Tibial artery (tissue), 4 donors: ENCODE data around the gene MMD2.

Experiments
- DNase-seq, 2 donors: peaks; one replicate each; pipeline ENCODE4 v3.0.0-alpha.2; 2019
- H3K27ac ChIP-seq, 2 donors: fragments of 200-600 bp; sonication (generic) in 1 of 2; 1 replicate in 1 of 2; 2 replicates in 1 of 2; pipeline ENCODE4 v1.5.1; 2018 to 2019; ENCODE audit warnings: mild to moderate bottlenecking in 1 of 2
- H3K27me3 ChIP-seq, 2 donors: fragments of 200-600 bp; sonication (generic) in 1 of 2; one replicate each; pipeline versions ENCODE4 v1.5.1 to v1.6.0; 2016 to 2019
- H3K36me3 ChIP-seq, 3 donors: fragments of 200-600 bp; sonication (generic) in 2 of 3; one replicate each; pipeline ENCODE4 v1.5.1; 2016 to 2019; ENCODE audit warnings: mild to moderate bottlenecking in 2 of 3
- H3K4me1 ChIP-seq, 4 donors: fragments of 200-600 bp; sonication (generic) in 2 of 4; 1 replicate in 3 of 4; 2 replicates in 1 of 4; pipeline ENCODE4 v1.5.1; 2016 to 2019
- H3K4me3 ChIP-seq, 2 donors: fragments of 200-600 bp; sonication (generic) in 1 of 2; 1 replicate in 1 of 2; 2 replicates in 1 of 2; pipeline ENCODE4 v1.5.1; 2018 to 2019; ENCODE audit warnings: mild to moderate bottlenecking in 2 of 2
- H3K9me3 ChIP-seq, 3 donors: fragments of 200-600 bp; sonication (generic) in 1 of 3; one replicate each; pipeline ENCODE4 v1.5.1; 2016 to 2019
- intact Hi-C: fragments of 100-400 bp; cut with DNase I; formaldehyde crosslinking; loops from one replicate; pipeline ENCODE4 v1.15.0; 2023; ENCODE audit warnings: low total_unique reads
- TF ChIP-seq, protein P1 (sequence below), 2 experiments: fragments of 200-600 bp in 1 of 2; fragments of 450-650 bp in 1 of 2; IDR thresholded peaks; one replicate each; pipeline ENCODE4 v1.5.1; 2017 to 2019; ENCODE audit warnings: antibody characterized with exemption in 2 of 2, mild to moderate bottlenecking in 1 of 2, moderate library complexity in 1 of 2

MMD2 gene

DNA sequence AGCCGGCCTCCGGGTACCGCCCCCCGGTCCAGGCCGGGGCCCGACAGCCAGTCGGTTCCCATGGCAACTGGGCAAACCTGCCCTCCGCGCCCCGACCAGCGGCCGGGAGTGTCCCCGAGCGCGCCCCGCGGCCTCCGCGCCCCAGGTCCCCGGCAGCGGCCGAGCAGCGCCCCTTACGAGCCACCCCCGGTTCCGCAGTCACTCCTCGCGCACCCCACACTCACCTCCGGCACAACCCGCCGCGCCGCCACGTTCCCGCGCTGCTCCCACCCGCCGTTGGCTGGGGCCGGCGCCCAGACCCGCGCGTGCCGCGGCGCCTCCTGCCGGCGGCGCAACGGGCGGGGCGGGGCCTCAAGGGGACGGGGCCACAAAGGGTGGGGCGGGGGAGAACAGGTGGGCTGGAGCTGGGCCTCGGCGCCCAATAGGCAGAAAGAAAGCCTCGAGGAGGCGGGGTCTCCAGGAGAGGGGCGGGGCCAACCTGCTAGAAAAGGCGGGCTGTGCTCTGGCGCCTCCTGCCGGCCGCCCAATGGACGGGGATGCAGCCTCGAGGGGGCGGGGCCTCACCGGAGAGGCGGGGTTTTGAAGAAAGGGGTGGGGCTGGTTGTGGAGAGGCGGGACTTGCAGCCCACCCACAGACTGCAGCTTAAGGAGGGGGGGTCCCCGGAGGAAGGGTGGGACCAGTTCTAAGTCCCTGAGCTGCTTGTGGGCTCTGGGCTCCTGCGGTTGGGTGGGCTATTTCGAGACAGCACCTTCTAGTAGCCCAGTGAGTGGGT is 75.4 kb downstream of the MMD2 start, which contains the start of gene RADIL:
Gene RADIL, minus strand, starts transcription at position 345 of the 773 bp plus-strand sequence. CDS start 5,577 bp downstream, outside the sequence.
- intact Hi-C loops: loop anchor here (5.0 kb wide), 2 partner anchors 51 to 86 kb away; no protein-coding TSS in a partner anchor
- H3K27ac ChIP-seq: peak within 1 kb of the TSS; percentile 70 to 75

DNA sequence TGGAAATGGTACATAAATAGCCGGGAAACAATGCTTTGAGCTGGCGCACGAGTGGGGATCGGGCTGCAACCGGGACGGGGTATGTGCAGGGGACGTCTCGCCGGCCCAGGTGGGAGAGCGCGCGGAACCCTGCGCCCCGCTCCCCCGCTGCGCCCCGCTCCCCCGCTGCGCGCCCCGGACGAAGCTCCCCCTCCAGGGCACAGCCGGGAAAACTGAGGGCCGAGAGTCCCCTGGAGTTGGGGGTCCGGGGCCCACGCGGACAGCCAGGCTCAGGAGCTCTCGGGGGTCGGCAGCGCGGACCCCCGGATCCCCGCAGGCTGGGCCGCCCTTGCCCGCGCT is 76.0 kb downstream of the MMD2 start:
- peaks cover 0 to 26% (median 14%) of the 10 kb centered on the region in 4 donors for H3K4me1 ChIP-seq
- peak overlapping the region; percentile 70 to 75 for H3K27ac ChIP-seq
- H3K4me3 ChIP-seq: peak overlapping the region; percentile 61 to 88
- H3K36me3 ChIP-seq: no peaks in the 10 kb centered on the region
- DNase-seq: no peak
- H3K27me3 ChIP-seq: no peaks in the 10 kb centered on the region
- TF ChIP-seq, protein P1, sequence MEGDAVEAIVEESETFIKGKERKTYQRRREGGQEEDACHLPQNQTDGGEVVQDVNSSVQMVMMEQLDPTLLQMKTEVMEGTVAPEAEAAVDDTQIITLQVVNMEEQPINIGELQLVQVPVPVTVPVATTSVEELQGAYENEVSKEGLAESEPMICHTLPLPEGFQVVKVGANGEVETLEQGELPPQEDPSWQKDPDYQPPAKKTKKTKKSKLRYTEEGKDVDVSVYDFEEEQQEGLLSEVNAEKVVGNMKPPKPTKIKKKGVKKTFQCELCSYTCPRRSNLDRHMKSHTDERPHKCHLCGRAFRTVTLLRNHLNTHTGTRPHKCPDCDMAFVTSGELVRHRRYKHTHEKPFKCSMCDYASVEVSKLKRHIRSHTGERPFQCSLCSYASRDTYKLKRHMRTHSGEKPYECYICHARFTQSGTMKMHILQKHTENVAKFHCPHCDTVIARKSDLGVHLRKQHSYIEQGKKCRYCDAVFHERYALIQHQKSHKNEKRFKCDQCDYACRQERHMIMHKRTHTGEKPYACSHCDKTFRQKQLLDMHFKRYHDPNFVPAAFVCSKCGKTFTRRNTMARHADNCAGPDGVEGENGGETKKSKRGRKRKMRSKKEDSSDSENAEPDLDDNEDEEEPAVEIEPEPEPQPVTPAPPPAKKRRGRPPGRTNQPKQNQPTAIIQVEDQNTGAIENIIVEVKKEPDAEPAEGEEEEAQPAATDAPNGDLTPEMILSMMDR (IDR thresholded peaks at IDR 0.05): no peak
- intact Hi-C loops: loop anchor here (5.0 kb wide), 2 partner anchors 51 to 86 kb away; no protein-coding TSS in a partner anchor
- no peaks in the 10 kb centered on the region for H3K9me3 ChIP-seq

More for the DNA sequence above, 75.4 kb downstream of the MMD2 start, which contains the start of gene RADIL:
- peaks cover 0 to 26% (median 14%) of the 10 kb centered on the region in 4 donors for H3K4me1 ChIP-seq
- H3K36me3 ChIP-seq: no peaks in the 10 kb centered on the region
- H3K4me3 ChIP-seq: peak within 1 kb of the TSS; percentile 61 to 88
- no peaks in the 10 kb centered on the region for H3K27me3 ChIP-seq
- TF ChIP-seq, protein P1 (IDR thresholded peaks at IDR 0.05): peak; percentile 77 to 88
- DNase-seq: peak; percentile 93 to 95
- H3K9me3 ChIP-seq: no peaks in the 10 kb centered on the region

DNA sequence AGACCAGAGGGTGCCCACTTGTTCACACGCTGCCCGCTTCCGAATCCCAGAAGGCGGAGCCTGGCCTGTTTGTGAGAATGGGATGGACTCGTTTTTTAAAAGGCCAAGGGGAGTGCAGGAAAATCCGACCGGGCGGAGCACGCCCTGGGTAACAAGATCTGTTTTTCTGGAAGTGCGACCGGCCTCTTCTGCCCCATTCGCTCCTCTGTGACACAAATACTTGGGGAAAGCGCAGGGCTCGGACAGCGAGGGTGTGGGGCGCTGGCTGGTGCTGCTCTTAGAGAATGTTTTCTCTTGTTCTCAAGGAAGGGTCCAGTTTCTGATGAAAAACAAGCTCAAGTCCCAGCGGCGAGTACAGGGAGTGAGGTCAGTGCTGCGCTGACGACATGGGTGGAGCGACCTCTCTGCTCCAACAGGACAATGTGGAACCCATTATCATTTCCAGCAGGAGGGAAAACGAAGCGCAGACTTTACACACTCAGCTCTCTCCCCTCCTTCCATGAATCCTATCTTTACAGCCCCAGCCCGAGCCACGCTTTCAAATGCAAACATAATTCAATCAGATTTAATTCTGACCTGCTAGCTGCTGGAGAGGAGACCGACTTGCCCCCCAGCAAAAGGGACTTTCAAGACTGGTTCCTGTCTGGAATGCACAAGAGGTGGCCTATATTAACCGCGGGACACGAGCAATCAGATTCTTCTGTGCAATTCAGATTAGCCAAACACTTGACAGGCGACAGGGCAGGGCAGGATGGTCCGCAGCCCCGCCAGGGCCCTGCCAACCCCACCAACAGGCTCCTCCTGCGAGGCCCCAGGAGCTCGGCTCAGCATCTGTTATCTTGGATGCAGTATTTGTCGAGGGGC is 76.6 kb downstream of the MMD2 start:
- H3K27ac ChIP-seq: peak overlapping the region; percentile 70 to 75
- no peaks in the 10 kb centered on the region for H3K9me3 ChIP-seq
- intact Hi-C loops: loop anchor here (5.0 kb wide), 2 partner anchors 50 to 85 kb away; no protein-coding TSS in a partner anchor
- H3K27me3 ChIP-seq: no peaks in the 10 kb centered on the region
- H3K36me3 ChIP-seq: peaks cover 0 to 6% (median 4%) of the 10 kb centered on the region in 3 donors
- peak; percentile 84 to 86 for DNase-seq
- TF ChIP-seq, protein P1 (IDR thresholded peaks at IDR 0.05): peak in 1 of 2 experiments; percentile 19
- H3K4me1 ChIP-seq: peaks cover 0 to 26% (median 14%) of the 10 kb centered on the region in 4 donors
- peak overlapping the region; percentile 61 to 88 for H3K4me3 ChIP-seq

DNA sequence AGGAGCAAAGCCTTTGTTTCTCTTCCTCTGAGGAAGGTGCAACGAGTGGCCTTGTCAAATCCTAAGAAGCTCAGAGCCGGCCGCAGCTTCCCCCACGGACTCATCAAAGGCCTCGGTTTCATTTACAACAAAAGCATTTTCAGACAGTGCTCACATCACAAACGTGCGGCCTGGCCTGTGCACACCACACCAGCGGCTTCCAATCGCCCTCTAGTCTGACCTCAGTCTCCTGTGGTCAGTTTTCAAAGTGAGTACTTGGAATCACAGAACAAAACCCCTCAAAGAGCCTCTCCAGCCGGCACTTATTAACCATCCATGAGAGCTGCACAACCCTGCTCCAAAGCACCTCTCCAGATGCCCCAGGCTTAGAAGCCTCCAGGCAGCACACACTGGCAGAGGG is 78.8 kb downstream of the MMD2 start:
- Histone ChIP-seq H3K4me3 (no peak overlapping the region), H3K36me3 (peaks cover 0 to 15% (median 14%) of the 10 kb centered on the region in 3 donors), H3K27ac (no peak overlapping the region), H3K27me3 (no peaks in the 10 kb centered on the region), H3K4me1 (peaks cover 0 to 26% (median 14%) of the 10 kb centered on the region in 4 donors), H3K9me3 (no peaks in the 10 kb centered on the region)
- intact Hi-C loops: loop anchor here (5.0 kb wide), 2 partner anchors 48 to 83 kb away; no protein-coding TSS in a partner anchor
- DNase-seq: no peak
- TF ChIP-seq, protein P1 (IDR thresholded peaks at IDR 0.05): no peak

DNA sequence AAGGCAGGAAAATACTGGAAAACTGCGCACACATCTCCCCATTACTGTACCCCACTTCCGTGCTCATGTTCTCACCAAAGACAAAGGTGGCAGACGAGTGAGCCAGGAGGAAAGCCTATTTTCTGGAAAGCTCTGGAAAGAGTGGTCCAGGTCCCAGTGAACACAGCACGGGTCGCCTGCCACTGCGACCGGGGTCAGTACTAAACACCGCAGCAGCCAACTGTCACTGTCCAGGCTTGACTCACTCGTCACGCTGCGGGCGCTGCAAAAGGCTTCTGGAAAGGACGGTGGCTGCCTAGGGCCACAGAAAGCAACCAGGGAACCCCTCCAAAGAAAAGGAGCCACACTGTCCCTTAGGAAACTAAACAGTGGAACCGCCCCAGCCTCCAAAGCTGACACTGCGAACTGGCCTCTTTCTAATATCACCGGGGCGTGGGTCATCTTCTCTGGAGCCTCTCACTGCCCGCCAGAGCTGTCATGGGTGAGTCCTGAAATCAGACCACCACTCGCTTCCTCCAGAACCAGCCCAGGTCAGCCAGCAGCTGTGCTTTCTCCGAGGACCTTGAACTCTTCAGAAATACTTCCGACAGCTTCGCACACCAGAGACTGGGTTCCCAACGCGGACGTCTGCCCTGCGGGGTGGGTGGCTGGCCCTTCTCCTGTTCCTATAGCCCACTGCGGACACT is 79.4 kb downstream of the MMD2 start:
- H3K27ac ChIP-seq: no peak overlapping the region
- intact Hi-C loops: loop anchor here (5.0 kb wide), 2 partner anchors 47 to 82 kb away; no protein-coding TSS in a partner anchor
- no peak overlapping the region for H3K4me3 ChIP-seq
- TF ChIP-seq, protein P1 (IDR thresholded peaks at IDR 0.05): no peak
- peaks cover 0 to 15% (median 14%) of the 10 kb centered on the region in 3 donors for H3K36me3 ChIP-seq
- H3K27me3 ChIP-seq: no peaks in the 10 kb centered on the region
- peaks cover 0 to 26% (median 14%) of the 10 kb centered on the region in 4 donors for H3K4me1 ChIP-seq
- no peaks in the 10 kb centered on the region for H3K9me3 ChIP-seq
- DNase-seq: no peak
